ENCODE results near the gene MALRD1.
"Not testable (repeated sequence)": the region's sequence is repeated elsewhere in the genome, so short reads cannot be mapped to it uniquely, and the experiment has no call there.

MALRD1 gene

DNA sequence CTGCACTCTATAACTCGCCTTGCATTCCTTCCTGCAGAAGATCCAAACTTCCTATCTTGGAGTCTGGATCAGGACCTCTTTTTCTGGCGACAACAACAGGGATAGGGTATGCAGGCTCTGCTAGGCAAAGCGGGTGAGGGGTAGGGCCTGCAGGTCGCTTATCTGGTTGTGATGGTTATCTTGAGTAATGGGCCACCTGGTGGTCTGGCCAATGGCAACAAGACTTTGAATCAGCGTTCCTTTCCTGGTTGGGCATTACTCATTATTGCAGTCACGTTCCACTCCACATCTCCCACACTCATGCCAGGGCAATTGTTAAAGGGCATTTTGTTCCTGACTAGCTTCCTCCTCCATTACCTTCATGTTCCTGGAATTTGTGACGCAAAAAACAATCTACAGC, 719.3 kb downstream of the MALRD1 start:
- H3K27me3 ChIP-seq (ENCODE audit: insufficient read depth, low read depth, severe bottlenecking): no peaks in the 10 kb centered on the region
- no peaks in the 10 kb centered on the region for H3K36me3 ChIP-seq
- no peak overlapping the region for H3K27ac ChIP-seq
- H3K9me3 ChIP-seq (ENCODE audit: severe bottlenecking): no peaks in the 10 kb centered on the region
- TF ChIP-seq, protein P1, sequence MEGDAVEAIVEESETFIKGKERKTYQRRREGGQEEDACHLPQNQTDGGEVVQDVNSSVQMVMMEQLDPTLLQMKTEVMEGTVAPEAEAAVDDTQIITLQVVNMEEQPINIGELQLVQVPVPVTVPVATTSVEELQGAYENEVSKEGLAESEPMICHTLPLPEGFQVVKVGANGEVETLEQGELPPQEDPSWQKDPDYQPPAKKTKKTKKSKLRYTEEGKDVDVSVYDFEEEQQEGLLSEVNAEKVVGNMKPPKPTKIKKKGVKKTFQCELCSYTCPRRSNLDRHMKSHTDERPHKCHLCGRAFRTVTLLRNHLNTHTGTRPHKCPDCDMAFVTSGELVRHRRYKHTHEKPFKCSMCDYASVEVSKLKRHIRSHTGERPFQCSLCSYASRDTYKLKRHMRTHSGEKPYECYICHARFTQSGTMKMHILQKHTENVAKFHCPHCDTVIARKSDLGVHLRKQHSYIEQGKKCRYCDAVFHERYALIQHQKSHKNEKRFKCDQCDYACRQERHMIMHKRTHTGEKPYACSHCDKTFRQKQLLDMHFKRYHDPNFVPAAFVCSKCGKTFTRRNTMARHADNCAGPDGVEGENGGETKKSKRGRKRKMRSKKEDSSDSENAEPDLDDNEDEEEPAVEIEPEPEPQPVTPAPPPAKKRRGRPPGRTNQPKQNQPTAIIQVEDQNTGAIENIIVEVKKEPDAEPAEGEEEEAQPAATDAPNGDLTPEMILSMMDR (IDR thresholded peaks at IDR 0.05; ENCODE audit: low read depth, low read length): no peak
- peak; percentile 7 for DNase-seq
- no peak overlapping the region for H3K4me3 ChIP-seq (ENCODE audit: low read depth, low read length)

GRCh38 chr10:19769826-19770225, 721.2 kb downstream of the MALRD1 start:
- not testable (repeated sequence) for H3K27ac ChIP-seq; H3K9me3 ChIP-seq (ENCODE audit: severe bottlenecking); DNase-seq

GRCh38 chr10:19772972-19773371, 724.4 kb downstream of the MALRD1 start:
- Histone ChIP-seq H3K27ac (no peak overlapping the region), H3K27me3 (ENCODE audit: insufficient read depth, low read depth, severe bottlenecking) (no peaks in the 10 kb centered on the region), H3K36me3 (no peaks in the 10 kb centered on the region), H3K9me3 (ENCODE audit: severe bottlenecking) (no peaks in the 10 kb centered on the region), H3K4me3 (ENCODE audit: low read depth, low read length) (no peak overlapping the region)
- TF ChIP-seq, protein P1 (IDR thresholded peaks at IDR 0.05; ENCODE audit: low read depth, low read length): no peak
- no peak for DNase-seq

More at GRCh38 chr10:19769826-19770225, 721.2 kb downstream of the MALRD1 start:
- not testable (repeated sequence) for H3K4me3 ChIP-seq (ENCODE audit: low read depth, low read length); H3K27me3 ChIP-seq (ENCODE audit: insufficient read depth, low read depth, severe bottlenecking); H3K36me3 ChIP-seq

DNA sequence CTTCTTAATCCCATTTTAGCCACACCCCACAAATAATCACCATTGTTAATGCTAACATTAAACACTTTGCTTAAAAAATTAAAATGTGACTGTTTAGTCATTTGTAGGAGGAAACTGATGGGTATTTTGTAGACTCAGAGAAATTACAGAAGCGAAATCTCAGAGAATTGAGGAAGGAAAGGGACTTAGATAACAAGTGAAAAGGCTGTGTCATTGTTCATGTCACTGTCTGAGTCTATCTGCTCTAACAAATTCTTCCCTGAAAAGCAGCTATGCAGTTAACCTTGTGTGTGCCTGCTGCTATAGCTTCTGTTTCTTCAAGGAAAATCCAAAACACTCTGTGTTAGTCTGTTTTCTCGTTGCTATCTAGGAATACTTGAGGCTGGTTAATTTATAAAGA, 726.7 kb downstream of the MALRD1 start:
- H3K4me3 ChIP-seq (ENCODE audit: low read depth, low read length): no peak overlapping the region
- H3K27ac ChIP-seq: no peak overlapping the region
- DNase-seq: no peak
- H3K27me3 ChIP-seq (ENCODE audit: insufficient read depth, low read depth, severe bottlenecking): no peaks in the 10 kb centered on the region
- no peaks in the 10 kb centered on the region for H3K9me3 ChIP-seq (ENCODE audit: severe bottlenecking)
- H3K36me3 ChIP-seq: no peaks in the 10 kb centered on the region
- TF ChIP-seq, protein P1 (IDR thresholded peaks at IDR 0.05; ENCODE audit: low read depth, low read length): no peak

DNA sequence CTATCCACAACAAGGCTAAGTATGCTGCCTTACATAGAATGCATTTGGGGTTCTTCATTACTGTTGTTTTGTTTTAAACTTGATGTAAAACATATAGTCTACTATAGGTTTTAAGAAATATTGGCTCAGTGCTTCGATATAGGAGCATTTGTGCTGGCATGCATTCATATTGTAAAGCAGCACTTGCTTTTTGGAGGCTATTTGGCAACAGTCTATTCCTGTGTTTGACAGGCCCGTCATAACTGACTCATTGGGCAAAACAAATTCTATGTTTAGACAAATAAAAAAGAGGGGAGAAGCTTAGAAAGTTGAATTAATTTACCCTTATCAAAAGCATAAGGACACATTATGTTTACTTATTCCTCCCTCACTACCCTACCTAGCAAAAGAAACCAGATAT, 729.2 kb downstream of the MALRD1 start:
- no peak for DNase-seq
- Histone ChIP-seq H3K27ac (no peak overlapping the region), H3K9me3 (ENCODE audit: severe bottlenecking) (no peaks in the 10 kb centered on the region), H3K4me3 (ENCODE audit: low read depth, low read length) (no peak overlapping the region), H3K27me3 (ENCODE audit: insufficient read depth, low read depth, severe bottlenecking) (no peaks in the 10 kb centered on the region), H3K36me3 (no peaks in the 10 kb centered on the region)
- TF ChIP-seq, protein P1 (IDR thresholded peaks at IDR 0.05; ENCODE audit: low read depth, low read length): no peak

DNA sequence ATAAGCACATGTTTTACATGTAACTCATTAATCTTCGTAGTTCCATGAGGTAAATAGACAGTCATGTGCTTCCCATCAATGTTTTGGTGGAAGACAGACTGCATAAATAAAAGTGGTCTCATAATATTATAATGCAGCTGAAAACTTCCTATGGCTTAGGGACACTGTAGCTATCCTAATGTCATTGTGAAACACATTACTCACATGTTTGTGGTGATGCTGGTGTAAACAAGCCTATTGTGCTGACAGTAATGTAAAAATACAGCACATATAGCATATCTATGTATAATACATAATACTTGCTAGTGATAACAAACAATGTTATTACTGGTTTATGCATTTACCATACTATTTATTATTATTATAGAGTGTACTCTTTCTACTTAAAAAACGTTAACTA, 730.4 kb downstream of the MALRD1 start:
- TF ChIP-seq, protein P1 (IDR thresholded peaks at IDR 0.05; ENCODE audit: low read depth, low read length): no peak
- DNase-seq: no peak

More for the DNA sequence above, 730.4 kb downstream of the MALRD1 start:
- no peak overlapping the region for H3K27ac ChIP-seq
- H3K27me3 ChIP-seq (ENCODE audit: insufficient read depth, low read depth, severe bottlenecking): no peaks in the 10 kb centered on the region
- no peak overlapping the region for H3K4me3 ChIP-seq (ENCODE audit: low read depth, low read length)
- H3K36me3 ChIP-seq: no peaks in the 10 kb centered on the region
- no peaks in the 10 kb centered on the region for H3K9me3 ChIP-seq (ENCODE audit: severe bottlenecking)

Measured in WERI-Rb-1 (cell line).